MM.1S (cell line): ENCODE results near the gene SLC38A3.
"Not testable (repeated sequence)": the region's sequence is repeated elsewhere in the genome, so short reads cannot be mapped to it uniquely, and the experiment has no call there.

ENCODE experiments used
- DNase-seq: peaks from one replicate; pipeline ENCODE4 v3.0.0-alpha.2; 2015
- H2AFZ ChIP-seq: fragments of 300-600 bp; sonication (generic); 2 replicates; pipeline ENCODE4 v1.6.0; 2016; ENCODE audit warnings: antibody characterized with exemption, low read length
- H3F3A ChIP-seq: fragments of 300-600 bp; sonication (generic); 2 replicates; pipeline ENCODE4 v1.6.1; 2016; ENCODE audit warnings: mild to moderate bottlenecking, antibody characterized with exemption, low read length, moderate library complexity, mixed read lengths; ENCODE audit not compliant: insufficient read depth
- H3K27ac ChIP-seq: fragments of 300-600 bp; sonication (generic); 2 replicates; pipeline ENCODE4 v1.5.1; 2016; ENCODE audit warnings: mild to moderate bottlenecking, low read length
- H3K27me3 ChIP-seq: fragments of 300-600 bp; sonication (generic); replicated peaks from 2 replicates; pipeline ENCODE4 v1.6.0; 2016; ENCODE audit warnings: low read length; ENCODE audit not compliant: insufficient read depth
- H3K36me3 ChIP-seq: fragments of 300-600 bp; sonication (generic); replicated peaks from 2 replicates; pipeline ENCODE4 v1.6.1; 2016; ENCODE audit warnings: mild to moderate bottlenecking, low read length, mixed read lengths; ENCODE audit not compliant: insufficient read depth
- H3K4me1 ChIP-seq: fragments of 300-600 bp; sonication (generic); 2 replicates; pipeline ENCODE4 v1.6.1; 2016; ENCODE audit warnings: low read length, mixed read lengths
- H3K4me2 ChIP-seq: fragments of 300-600 bp; sonication (generic); 2 replicates; pipeline ENCODE4 v1.6.0; 2016; ENCODE audit warnings: low read depth, low read length
- H3K4me3 ChIP-seq: fragments of 300-600 bp; sonication (generic); 2 replicates; pipeline ENCODE4 v1.5.1; 2016; ENCODE audit warnings: low read length, mixed read lengths
- H3K79me2 ChIP-seq: fragments of 300-600 bp; sonication (generic); 2 replicates; pipeline ENCODE4 v1.6.1; 2016; ENCODE audit warnings: mixed run types, low read length, mixed read lengths
- H3K9ac ChIP-seq: fragments of 300-600 bp; sonication (generic); 2 replicates; pipeline ENCODE4 v1.6.1; 2016; ENCODE audit warnings: low read length, mixed read lengths
- H3K9me2 ChIP-seq: fragments of 300-600 bp; sonication (generic); replicated peaks from 2 replicates; pipeline ENCODE4 v1.6.1; 2016; ENCODE audit warnings: mild to moderate bottlenecking, low read length, mixed read lengths; ENCODE audit not compliant: insufficient read depth
- H3K9me3 ChIP-seq: fragments of 300-600 bp; sonication (generic); replicated peaks from 2 replicates; pipeline ENCODE4 v1.6.1; 2016; ENCODE audit warnings: mild to moderate bottlenecking, low read length, mixed read lengths; ENCODE audit not compliant: insufficient read depth
- H4K20me1 ChIP-seq: fragments of 300-600 bp; sonication (generic); 2 replicates; pipeline ENCODE4 v1.6.1; 2016; ENCODE audit warnings: mild to moderate bottlenecking, low read length, moderate library complexity, mixed read lengths; ENCODE audit not compliant: insufficient read depth
- EZH2 ChIP-seq: fragments of 300-600 bp; sonication (generic); optimal IDR thresholded peaks from 2 replicates; pipeline ENCODE3; 2017; ENCODE audit warnings: low read depth, mild to moderate bottlenecking, antibody characterized with exemption, low read length, mixed read lengths
- EZH2phosphoT487 ChIP-seq: fragments of 300-600 bp; sonication (generic); IDR thresholded peaks from 2 replicates; pipeline ENCODE4 v1.6.1; 2018; ENCODE audit warnings: antibody characterized with exemption, low read length
- TF ChIP-seq, protein P1 (sequence below): fragments of 300-600 bp; sonication (generic); IDR thresholded peaks from 2 replicates; pipeline ENCODE4 v1.5.1; 2016; ENCODE audit warnings: antibody characterized with exemption, low read length, mixed read lengths

Gene SLC38A3

DNA sequence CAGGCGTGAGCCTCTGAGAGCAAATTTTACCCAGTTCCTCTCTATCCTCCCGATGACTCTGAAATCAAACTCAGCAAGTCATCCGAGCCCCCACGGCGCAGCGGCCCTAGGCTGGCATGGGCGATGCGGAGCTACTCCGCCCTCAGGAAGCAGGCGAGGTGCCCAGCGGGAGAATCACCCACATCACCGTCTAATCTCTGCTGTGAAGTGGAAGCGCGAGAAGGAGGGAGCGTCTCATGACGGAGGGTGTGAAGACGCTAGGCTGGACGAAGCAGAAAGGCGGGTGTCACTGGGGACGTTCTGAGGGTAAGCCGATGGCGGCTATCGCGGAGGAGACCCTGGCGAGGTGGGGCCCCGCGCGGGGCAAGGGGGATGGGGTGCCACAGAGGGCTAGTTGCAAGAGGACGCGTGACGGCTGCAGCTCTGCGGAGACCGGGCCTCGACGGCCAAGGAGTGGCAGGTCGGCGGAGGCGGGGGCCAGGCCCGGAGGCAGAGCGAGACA is 21.9 kb downstream of the SLC38A3 start:
- peak overlapping the region; percentile 82 for H3K4me3 ChIP-seq
- peak overlapping the region; percentile 54 for H3K9ac ChIP-seq
- peaks cover 8% of the 10 kb centered on the region for H3K4me1 ChIP-seq
- H3K9me3 ChIP-seq = no peaks in the 10 kb centered on the region
- no peaks in the 10 kb centered on the region for H3K9me2 ChIP-seq
- no peaks in the 10 kb centered on the region for H4K20me1 ChIP-seq
- DNase-seq = peak; percentile 48
- H3K79me2 ChIP-seq = 0 out of 2 replicates have a peak, but pooled peaks cover 9% of the 10 kb centered on the region
- peak overlapping the region; percentile 39; the same call in 1 of the 2 replicates for H3K27ac ChIP-seq
- TF ChIP-seq, protein P1, sequence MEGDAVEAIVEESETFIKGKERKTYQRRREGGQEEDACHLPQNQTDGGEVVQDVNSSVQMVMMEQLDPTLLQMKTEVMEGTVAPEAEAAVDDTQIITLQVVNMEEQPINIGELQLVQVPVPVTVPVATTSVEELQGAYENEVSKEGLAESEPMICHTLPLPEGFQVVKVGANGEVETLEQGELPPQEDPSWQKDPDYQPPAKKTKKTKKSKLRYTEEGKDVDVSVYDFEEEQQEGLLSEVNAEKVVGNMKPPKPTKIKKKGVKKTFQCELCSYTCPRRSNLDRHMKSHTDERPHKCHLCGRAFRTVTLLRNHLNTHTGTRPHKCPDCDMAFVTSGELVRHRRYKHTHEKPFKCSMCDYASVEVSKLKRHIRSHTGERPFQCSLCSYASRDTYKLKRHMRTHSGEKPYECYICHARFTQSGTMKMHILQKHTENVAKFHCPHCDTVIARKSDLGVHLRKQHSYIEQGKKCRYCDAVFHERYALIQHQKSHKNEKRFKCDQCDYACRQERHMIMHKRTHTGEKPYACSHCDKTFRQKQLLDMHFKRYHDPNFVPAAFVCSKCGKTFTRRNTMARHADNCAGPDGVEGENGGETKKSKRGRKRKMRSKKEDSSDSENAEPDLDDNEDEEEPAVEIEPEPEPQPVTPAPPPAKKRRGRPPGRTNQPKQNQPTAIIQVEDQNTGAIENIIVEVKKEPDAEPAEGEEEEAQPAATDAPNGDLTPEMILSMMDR = no peak
- TF ChIP-seq EZH2 (no peak), EZH2phosphoT487 (no peak)
- peaks cover 24% of the 10 kb centered on the region for H3K27me3 ChIP-seq
- H3K36me3 ChIP-seq = no peaks in the 10 kb centered on the region
- H2AFZ ChIP-seq = peak overlapping the region; percentile 99
- peak overlapping the region; percentile 100 for H3K4me2 ChIP-seq
- peaks cover 5% of the 10 kb centered on the region; the same call in 1 of the 2 replicates for H3F3A ChIP-seq

DNA sequence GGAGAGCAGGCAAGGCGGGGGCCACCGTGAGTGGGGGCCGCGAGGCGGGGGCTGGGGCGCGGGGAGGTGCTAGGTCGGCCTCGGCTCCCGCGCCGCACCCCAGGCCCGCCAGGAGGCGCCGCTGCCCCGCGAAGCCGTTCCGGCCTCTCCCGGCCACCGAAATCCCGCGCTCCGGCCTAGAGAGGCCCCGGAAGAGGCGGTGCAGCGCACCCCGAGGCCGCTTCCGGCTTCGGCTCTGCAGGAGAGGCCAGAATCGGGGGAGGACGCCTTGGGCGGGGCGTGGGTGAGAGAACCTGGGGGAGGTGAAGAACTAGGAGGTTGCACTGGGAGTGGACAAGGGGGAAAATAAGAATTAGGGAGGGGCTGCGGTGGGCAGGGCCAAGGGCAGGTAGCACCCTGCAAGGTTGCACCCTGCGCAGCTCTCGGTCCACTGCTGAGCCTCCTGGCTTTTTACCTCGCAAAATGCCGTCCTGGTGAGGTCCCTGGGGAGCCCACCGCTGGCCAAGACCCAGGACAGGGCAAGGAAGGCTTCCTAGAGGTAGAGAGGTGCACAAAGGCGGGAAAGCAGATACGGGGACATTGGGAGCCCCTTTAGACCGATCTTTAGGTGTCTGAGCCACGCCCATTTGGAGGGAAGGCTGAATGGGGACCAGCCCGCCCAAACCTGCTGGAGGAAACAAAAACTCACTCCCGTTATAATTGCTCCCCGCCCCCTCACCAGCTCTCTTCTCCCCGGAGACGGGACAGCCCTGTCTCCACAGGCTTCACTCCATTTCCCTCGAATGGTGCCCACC is 22.5 kb downstream of the SLC38A3 start:
- DNase-seq = peak; percentile 96
- H3K9ac ChIP-seq = peak overlapping the region; percentile 64; the same call in 1 of the 2 replicates
- H3K27me3 ChIP-seq = peaks cover 24% of the 10 kb centered on the region
- peaks cover 5% of the 10 kb centered on the region; the same call in 1 of the 2 replicates for H3F3A ChIP-seq
- no peaks in the 10 kb centered on the region for H3K9me2 ChIP-seq
- peak overlapping the region; percentile 99 for H2AFZ ChIP-seq
- H4K20me1 ChIP-seq = no peaks in the 10 kb centered on the region
- H3K9me3 ChIP-seq = no peaks in the 10 kb centered on the region
- H3K36me3 ChIP-seq = no peaks in the 10 kb centered on the region
- peaks cover 8% of the 10 kb centered on the region for H3K4me1 ChIP-seq
- TF ChIP-seq, protein P1 = peak; percentile 64
- no peak for TF ChIP-seq EZH2
- TF ChIP-seq EZH2phosphoT487 = no peak
- H3K27ac ChIP-seq = peak overlapping the region; percentile 49; the same call in 1 of the 2 replicates
- H3K4me3 ChIP-seq = peak overlapping the region; percentile 82
- 0 out of 2 replicates have a peak, but pooled peaks cover 9% of the 10 kb centered on the region for H3K79me2 ChIP-seq
- peak overlapping the region; percentile 100 for H3K4me2 ChIP-seq

- Histone ChIP-seq H3K4me3 (peak overlapping the region; percentile 75), H3K9ac (peak overlapping the region; percentile 64; the same call in 1 of the 2 replicates), H2AFZ (peak overlapping the region; percentile 74), H3K4me2 (peak overlapping the region; percentile 100), H3K27ac (peak overlapping the region; percentile 49; the same call in 1 of the 2 replicates), H3K27me3 (peaks cover 23% of the 10 kb centered on the region)
- DNase-seq, H3K9me3 ChIP-seq, H3K36me3 ChIP-seq, H3F3A ChIP-seq, H3K79me2 ChIP-seq, H3K9me2 ChIP-seq, H3K4me1 ChIP-seq, H4K20me1 ChIP-seq: not testable (repeated sequence)
Observed at GRCh38 chr3:50228184-50228763, 23.2 kb downstream of the SLC38A3 start.
